Lower leg skin (tissue), 3 donors: ENCODE results near the gene SDK1.

ENCODE experiments used
- CTCF ChIP-seq, 3 donors: fragments of 450-650 bp; IDR thresholded peaks; one replicate each; pipeline ENCODE4 v1.5.1; 2016; ENCODE audit warnings: antibody characterized with exemption in 3 of 3, mild to moderate bottlenecking in 3 of 3, moderate library complexity in 2 of 3
- POLR2A ChIP-seq, 2 donors: fragments of 450-650 bp; IDR thresholded peaks; one replicate each; pipeline ENCODE4 v1.6.1; 2016 to 2017; ENCODE audit warnings: antibody characterized with exemption in 2 of 2, mild to moderate bottlenecking in 1 of 2, moderate library complexity in 1 of 2

- no peak for TF ChIP-seq CTCF (IDR thresholded peaks at IDR 0.05)
- no peak for TF ChIP-seq POLR2A (IDR thresholded peaks at IDR 0.05)
Observed at GRCh38 chr7:3518546-3518945, 217.5 kb downstream of the SDK1 start.
